SK-N-SH treated with all-trans-retinoic acid at 6 μM for 48 hours (cell line): ENCODE measurements around the gene GGN.

Experiments
- ATAC-seq: fragments of 200-7000 bp; cut with Tn5 transposase; 3 replicates; pipeline ENCODE4 v1.9.1; 2020; ENCODE audit warnings: mild to moderate bottlenecking, moderate library complexity
- BACH2 ChIP-seq: fragments of 250-450 bp; sonication (Bioruptor Pico); IDR thresholded peaks from 2 replicates; pipeline ENCODE4 v1.9.0; 2021; ENCODE audit warnings: mild to moderate bottlenecking, borderline replicate concordance
- CSDC2 ChIP-seq: fragments of 250-450 bp; sonication (Bioruptor Pico); IDR thresholded peaks from 2 replicates; pipeline ENCODE4 v1.5.0; 2020; ENCODE audit warnings: mild to moderate bottlenecking, moderate library complexity
- ESRRG ChIP-seq: fragments of 250-450 bp; sonication (Bioruptor Pico); IDR thresholded peaks from 2 replicates; pipeline ENCODE4 v1.6.1; 2021; ENCODE audit warnings: mild to moderate bottlenecking
- GLIS3 ChIP-seq: fragments of 250-450 bp; sonication (Bioruptor Pico); IDR thresholded peaks from 2 replicates; pipeline ENCODE4 v1.5.0; 2020; ENCODE audit warnings: mild to moderate bottlenecking, moderate library complexity
- ISL1 ChIP-seq: fragments of 250-450 bp; sonication (Bioruptor Pico); IDR thresholded peaks from 2 replicates; pipeline ENCODE4 v2.1.2; 2022; ENCODE audit warnings: mild to moderate bottlenecking, moderate library complexity
- OSR1 ChIP-seq: fragments of 250-450 bp; sonication (Bioruptor Pico); IDR thresholded peaks from 2 replicates; pipeline ENCODE4 v1.8.0; 2022; ENCODE audit warnings: moderate library complexity, mild to moderate bottlenecking, inconsistent platforms
- PATZ1 ChIP-seq: fragments of 250-450 bp; sonication (Bioruptor Pico); IDR thresholded peaks from 2 replicates; pipeline ENCODE4 v1.8.0; 2020; ENCODE audit warnings: mild to moderate bottlenecking, moderate library complexity, borderline replicate concordance
- PPARA ChIP-seq: fragments of 250-450 bp; sonication (Bioruptor Pico); IDR thresholded peaks from 2 replicates; pipeline ENCODE4 v1.5.0; 2020; ENCODE audit warnings: mild to moderate bottlenecking, borderline replicate concordance
- TCF4 ChIP-seq: fragments of 250-450 bp; sonication (Bioruptor Pico); IDR thresholded peaks from 2 replicates; pipeline ENCODE4 v1.8.0; 2021; ENCODE audit warnings: mild to moderate bottlenecking, moderate library complexity, borderline replicate concordance
- TOX ChIP-seq: fragments of 250-450 bp; sonication (Bioruptor Pico); IDR thresholded peaks from 2 replicates; pipeline ENCODE4 v1.8.0; 2021; ENCODE audit warnings: mild to moderate bottlenecking, moderate library complexity, borderline replicate concordance
- ZC3H10 ChIP-seq: fragments of 250-450 bp; sonication (Bioruptor Pico); IDR thresholded peaks from 2 replicates; pipeline ENCODE4 v1.5.1; 2021; ENCODE audit warnings: mild to moderate bottlenecking, moderate library complexity
- ZFP3 ChIP-seq: fragments of 250-450 bp; sonication (Bioruptor Pico); IDR thresholded peaks from 2 replicates; pipeline ENCODE4 v1.5.0; 2020; ENCODE audit warnings: mild to moderate bottlenecking, moderate library complexity
- ZFP30 ChIP-seq: fragments of 450-650 bp; formaldehyde crosslinking; IDR thresholded peaks from 2 replicates; pipeline ENCODE4 v1.5.0; 2022; ENCODE audit warnings: mild to moderate bottlenecking, moderate library complexity
- ZNF70 ChIP-seq: fragments of 450-650 bp; formaldehyde crosslinking; IDR thresholded peaks from 2 replicates; pipeline ENCODE4 v1.5.0; 2020; ENCODE audit warnings: mild to moderate bottlenecking, moderate library complexity
- ZNF8 ChIP-seq: fragments of 450-650 bp; formaldehyde crosslinking; IDR thresholded peaks from 2 replicates; pipeline ENCODE4 v1.5.0; 2020; ENCODE audit warnings: mild to moderate bottlenecking, moderate library complexity
- TF ChIP-seq, protein P1 (sequence below): fragments of 250-450 bp; sonication (Bioruptor Pico); IDR thresholded peaks from 2 replicates; pipeline ENCODE4 v1.5.0; 2020; ENCODE audit warnings: mild to moderate bottlenecking, moderate library complexity
- TF ChIP-seq, protein P2 (sequence below): fragments of 250-450 bp; sonication (Bioruptor Pico); IDR thresholded peaks from 2 replicates; pipeline ENCODE4 v1.8.0; 2021; ENCODE audit warnings: low read depth, mild to moderate bottlenecking, moderate library complexity, borderline replicate concordance
- TF ChIP-seq, protein P3 (sequence below): fragments of 250-450 bp; sonication (Bioruptor Pico); IDR thresholded peaks from 2 replicates; pipeline ENCODE4 v1.5.1; 2020; ENCODE audit warnings: low read depth, mild to moderate bottlenecking, moderate library complexity
- TF ChIP-seq, protein P4 (sequence below): fragments of 250-450 bp; sonication (Bioruptor Pico); IDR thresholded peaks from 2 replicates; pipeline ENCODE4 v1.5.1; 2021; ENCODE audit warnings: mild to moderate bottlenecking, moderate library complexity

The GGN gene

DNA sequence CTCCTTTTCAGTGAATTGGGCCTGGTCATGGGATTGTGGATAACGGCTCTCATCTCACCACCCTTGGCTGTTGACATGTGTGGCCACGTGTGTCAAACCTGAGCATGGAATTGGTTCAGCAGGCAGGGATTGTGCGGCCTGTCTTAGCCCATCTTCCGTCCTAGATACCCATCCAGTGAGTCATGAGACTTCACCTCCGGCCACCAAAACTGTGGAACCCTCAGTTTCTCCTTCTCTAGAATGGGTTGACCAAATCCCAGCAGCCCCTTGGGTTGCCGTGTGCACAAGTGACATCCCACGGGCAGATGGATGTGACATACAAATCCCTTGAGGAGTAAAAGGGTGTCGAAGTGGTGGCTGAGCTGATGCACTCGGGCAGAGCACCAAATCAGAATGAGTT lies 6.7 kb downstream of the GGN start:
- TF ChIP-seq ZFP30 (CRISPR knock-in tag) (no peak), ZNF70 (CRISPR knock-in tag) (no peak), BACH2 (CRISPR knock-in tag) (no peak), ZNF8 (no peak), PATZ1 (no peak), ISL1 (CRISPR knock-in tag) (no peak), ZC3H10 (CRISPR knock-in tag) (no peak), CSDC2 (CRISPR knock-in tag) (no peak), PPARA (no peak), TOX (CRISPR knock-in tag) (no peak), ZFP3 (CRISPR knock-in tag) (no peak), ESRRG (CRISPR knock-in tag) (no peak)
- TF ChIP-seq, protein P1, sequence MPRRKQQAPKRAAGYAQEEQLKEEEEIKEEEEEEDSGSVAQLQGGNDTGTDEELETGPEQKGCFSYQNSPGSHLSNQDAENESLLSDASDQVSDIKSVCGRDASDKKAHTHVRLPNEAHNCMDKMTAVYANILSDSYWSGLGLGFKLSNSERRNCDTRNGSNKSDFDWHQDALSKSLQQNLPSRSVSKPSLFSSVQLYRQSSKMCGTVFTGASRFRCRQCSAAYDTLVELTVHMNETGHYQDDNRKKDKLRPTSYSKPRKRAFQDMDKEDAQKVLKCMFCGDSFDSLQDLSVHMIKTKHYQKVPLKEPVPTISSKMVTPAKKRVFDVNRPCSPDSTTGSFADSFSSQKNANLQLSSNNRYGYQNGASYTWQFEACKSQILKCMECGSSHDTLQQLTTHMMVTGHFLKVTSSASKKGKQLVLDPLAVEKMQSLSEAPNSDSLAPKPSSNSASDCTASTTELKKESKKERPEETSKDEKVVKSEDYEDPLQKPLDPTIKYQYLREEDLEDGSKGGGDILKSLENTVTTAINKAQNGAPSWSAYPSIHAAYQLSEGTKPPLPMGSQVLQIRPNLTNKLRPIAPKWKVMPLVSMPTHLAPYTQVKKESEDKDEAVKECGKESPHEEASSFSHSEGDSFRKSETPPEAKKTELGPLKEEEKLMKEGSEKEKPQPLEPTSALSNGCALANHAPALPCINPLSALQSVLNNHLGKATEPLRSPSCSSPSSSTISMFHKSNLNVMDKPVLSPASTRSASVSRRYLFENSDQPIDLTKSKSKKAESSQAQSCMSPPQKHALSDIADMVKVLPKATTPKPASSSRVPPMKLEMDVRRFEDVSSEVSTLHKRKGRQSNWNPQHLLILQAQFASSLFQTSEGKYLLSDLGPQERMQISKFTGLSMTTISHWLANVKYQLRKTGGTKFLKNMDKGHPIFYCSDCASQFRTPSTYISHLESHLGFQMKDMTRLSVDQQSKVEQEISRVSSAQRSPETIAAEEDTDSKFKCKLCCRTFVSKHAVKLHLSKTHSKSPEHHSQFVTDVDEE (CRISPR knock-in tag): no peak
- TF ChIP-seq, protein P2, sequence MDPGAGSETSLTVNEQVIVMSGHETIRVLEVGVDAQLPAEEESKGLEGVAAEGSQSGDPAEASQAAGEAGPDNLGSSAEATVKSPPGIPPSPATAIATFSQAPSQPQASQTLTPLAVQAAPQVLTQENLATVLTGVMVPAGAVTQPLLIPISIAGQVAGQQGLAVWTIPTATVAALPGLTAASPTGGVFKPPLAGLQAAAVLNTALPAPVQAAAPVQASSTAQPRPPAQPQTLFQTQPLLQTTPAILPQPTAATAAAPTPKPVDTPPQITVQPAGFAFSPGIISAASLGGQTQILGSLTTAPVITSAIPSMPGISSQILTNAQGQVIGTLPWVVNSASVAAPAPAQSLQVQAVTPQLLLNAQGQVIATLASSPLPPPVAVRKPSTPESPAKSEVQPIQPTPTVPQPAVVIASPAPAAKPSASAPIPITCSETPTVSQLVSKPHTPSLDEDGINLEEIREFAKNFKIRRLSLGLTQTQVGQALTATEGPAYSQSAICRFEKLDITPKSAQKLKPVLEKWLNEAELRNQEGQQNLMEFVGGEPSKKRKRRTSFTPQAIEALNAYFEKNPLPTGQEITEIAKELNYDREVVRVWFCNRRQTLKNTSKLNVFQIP (CRISPR knock-in tag): no peak
- ATAC-seq: no peak

GRCh38 chr19:38378866-38379265 lies 9.0 kb downstream of the GGN start:
- no peak for ATAC-seq
- TF ChIP-seq ESRRG (CRISPR knock-in tag) (no peak), ZFP30 (CRISPR knock-in tag) (no peak), TCF4 (CRISPR knock-in tag) (no peak)
- TF ChIP-seq, protein P3, sequence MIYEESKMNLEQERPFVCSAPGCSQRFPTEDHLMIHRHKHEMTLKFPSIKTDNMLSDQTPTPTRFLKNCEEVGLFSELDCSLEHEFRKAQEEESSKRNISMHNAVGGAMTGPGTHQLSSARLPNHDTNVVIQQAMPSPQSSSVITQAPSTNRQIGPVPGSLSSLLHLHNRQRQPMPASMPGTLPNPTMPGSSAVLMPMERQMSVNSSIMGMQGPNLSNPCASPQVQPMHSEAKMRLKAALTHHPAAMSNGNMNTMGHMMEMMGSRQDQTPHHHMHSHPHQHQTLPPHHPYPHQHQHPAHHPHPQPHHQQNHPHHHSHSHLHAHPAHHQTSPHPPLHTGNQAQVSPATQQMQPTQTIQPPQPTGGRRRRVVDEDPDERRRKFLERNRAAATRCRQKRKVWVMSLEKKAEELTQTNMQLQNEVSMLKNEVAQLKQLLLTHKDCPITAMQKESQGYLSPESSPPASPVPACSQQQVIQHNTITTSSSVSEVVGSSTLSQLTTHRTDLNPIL: no peak
- TF ChIP-seq, protein P1 (CRISPR knock-in tag): no peak
- TF ChIP-seq, protein P2 (CRISPR knock-in tag): no peak

DNA sequence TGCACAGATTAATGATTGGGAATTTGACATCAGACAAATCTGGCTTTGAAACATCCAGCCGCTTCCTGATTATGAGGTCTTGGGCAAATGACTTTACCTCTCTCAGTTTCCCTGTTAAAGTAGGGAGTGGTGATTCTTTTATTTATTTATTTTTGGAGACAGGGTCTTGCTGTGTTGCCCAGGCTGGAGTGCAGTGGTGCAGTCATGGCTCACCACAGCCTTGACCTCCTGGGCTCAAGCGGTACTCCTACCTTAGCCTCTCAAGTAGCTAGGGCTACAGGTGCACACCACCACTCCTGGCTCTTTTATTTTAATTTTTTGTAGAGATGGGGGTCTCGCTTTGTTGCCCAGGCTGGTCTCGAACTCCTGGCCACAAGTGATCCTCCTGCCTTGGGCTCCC lies 10.8 kb downstream of the GGN start:
- no peak for ATAC-seq
- TF ChIP-seq ZNF70 (CRISPR knock-in tag) (no peak), ESRRG (CRISPR knock-in tag) (no peak), ZFP3 (CRISPR knock-in tag) (no peak), TCF4 (CRISPR knock-in tag) (no peak), CSDC2 (CRISPR knock-in tag) (no peak), ZC3H10 (CRISPR knock-in tag) (no peak), GLIS3 (no peak), OSR1 (CRISPR knock-in tag) (no peak), ZNF8 (no peak)
- TF ChIP-seq, protein P2 (CRISPR knock-in tag): no peak
- TF ChIP-seq, protein P4, sequence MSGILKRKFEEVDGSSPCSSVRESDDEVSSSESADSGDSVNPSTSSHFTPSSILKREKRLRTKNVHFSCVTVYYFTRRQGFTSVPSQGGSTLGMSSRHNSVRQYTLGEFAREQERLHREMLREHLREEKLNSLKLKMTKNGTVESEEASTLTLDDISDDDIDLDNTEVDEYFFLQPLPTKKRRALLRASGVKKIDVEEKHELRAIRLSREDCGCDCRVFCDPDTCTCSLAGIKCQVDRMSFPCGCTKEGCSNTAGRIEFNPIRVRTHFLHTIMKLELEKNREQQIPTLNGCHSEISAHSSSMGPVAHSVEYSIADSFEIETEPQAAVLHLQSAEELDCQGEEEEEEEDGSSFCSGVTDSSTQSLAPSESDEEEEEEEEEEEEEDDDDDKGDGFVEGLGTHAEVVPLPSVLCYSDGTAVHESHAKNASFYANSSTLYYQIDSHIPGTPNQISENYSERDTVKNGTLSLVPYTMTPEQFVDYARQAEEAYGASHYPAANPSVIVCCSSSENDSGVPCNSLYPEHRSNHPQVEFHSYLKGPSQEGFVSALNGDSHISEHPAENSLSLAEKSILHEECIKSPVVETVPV (CRISPR knock-in tag): no peak
